CD14-positive monocyte (primary cell): ENCODE data around the gene CDK5. TPM values are rescaled to one million over a fixed set of nuclear protein-coding genes. Genes with fewer than 3 reads are reported as not detected.

ENCODE experiments used
- DNase-seq, 3 donors: peaks; one replicate each; pipeline ENCODE4 v3.0.0-alpha.2; 2011 to 2022
- H2AFZ ChIP-seq: 2 replicates; pipeline ENCODE4 v1.6.0; 2012; ENCODE audit warnings: mild to moderate bottlenecking, low read depth, low read length, inconsistent platforms; ENCODE audit not compliant: insufficient read depth, poor library complexity, severe bottlenecking
- H3K27ac ChIP-seq, 2 donors: 1 replicate in 1 of 2; 2 replicates in 1 of 2; pipeline ENCODE4 v1.5.1; 2012 to 2013; ENCODE audit warnings: low read length in 2 of 2, control low read depth in 1 of 2, inconsistent platforms in 1 of 2, low read depth in 1 of 2, mild to moderate bottlenecking in 1 of 2
- H3K27me3 ChIP-seq, 2 donors: one replicate each; pipeline versions ENCODE4 v1.6.0 to v1.6.1; 2011 to 2013; ENCODE audit warnings: low read length in 2 of 2; ENCODE audit not compliant: control insufficient read depth in 2 of 2, insufficient read depth in 2 of 2
- H3K36me3 ChIP-seq, 2 donors: replicated peaks in 1 of 2; 1 replicate in 1 of 2; 2 replicates in 1 of 2; pipeline versions ENCODE4 v1.5.1 to v1.6.1; 2012 to 2013; ENCODE audit warnings: low read length in 2 of 2, control low read depth in 1 of 2, inconsistent platforms in 1 of 2, mild to moderate bottlenecking in 1 of 2; ENCODE audit not compliant: insufficient read depth in 2 of 2, control insufficient read depth in 1 of 2
- H3K4me1 ChIP-seq, 2 donors: 1 replicate in 1 of 2; 2 replicates in 1 of 2; pipeline versions ENCODE4 v1.5.1 to v1.6.1; 2012 to 2013; ENCODE audit warnings: low read length in 2 of 2, control low read depth in 1 of 2, inconsistent platforms in 1 of 2, mild to moderate bottlenecking in 1 of 2, moderate library complexity in 1 of 2; ENCODE audit not compliant: insufficient read depth in 2 of 2, control insufficient read depth in 1 of 2
- H3K4me2 ChIP-seq: replicated peaks from 2 replicates; pipeline ENCODE3; 2012; ENCODE audit warnings: low read length, moderate library complexity, mild to moderate bottlenecking; ENCODE audit not compliant: poor library complexity, severe bottlenecking; ENCODE audit errors: extremely low read depth
- H3K4me3 ChIP-seq, 3 experiments: fragments of 200-600 bp in 1 of 3; sonication (generic) in 1 of 3; replicated peaks in 1 of 3; 1 replicate in 2 of 3; 2 replicates in 1 of 3; pipeline ENCODE4 v1.5.1; 2011 to 2013; ENCODE audit warnings: low read length in 3 of 3, mild to moderate bottlenecking in 3 of 3, control low read depth in 2 of 3, low read depth in 2 of 3, inconsistent platforms in 1 of 3, moderate library complexity in 1 of 3
- H3K79me2 ChIP-seq: 2 replicates; pipeline ENCODE4 v1.6.0; 2012; ENCODE audit warnings: mild to moderate bottlenecking, control low read depth, inconsistent platforms, low read length, moderate library complexity; ENCODE audit not compliant: insufficient read depth
- H3K9ac ChIP-seq: 2 replicates; pipeline ENCODE4 v1.6.0; 2017; ENCODE audit warnings: low read length, mild to moderate bottlenecking; ENCODE audit not compliant: insufficient read depth, poor library complexity, severe bottlenecking
- H3K9me3 ChIP-seq, 2 donors: replicated peaks in 1 of 2; 1 replicate in 1 of 2; 2 replicates in 1 of 2; pipeline versions ENCODE4 v1.5.1 to v1.6.1; 2012 to 2013; ENCODE audit warnings: low read length in 2 of 2, control low read depth in 1 of 2; ENCODE audit not compliant: control insufficient read depth in 1 of 2, insufficient read depth in 1 of 2
- H4K20me1 ChIP-seq: 2 replicates; pipeline ENCODE4 v1.6.0; 2012; ENCODE audit warnings: mild to moderate bottlenecking, low read length, control low read depth, moderate library complexity; ENCODE audit not compliant: insufficient read depth
- H3K27ac Mint-ChIP-seq, 7 donors: one replicate each; pipeline ENCODE4 v1.8.0; 2020; ENCODE audit warnings: mild to moderate bottlenecking in 7 of 7, mixed read lengths in 7 of 7, moderate library complexity in 6 of 7, inconsistent platforms in 2 of 7
- H3K27me3 Mint-ChIP-seq, 3 donors: one replicate each; pipeline ENCODE4 v1.8.0; 2021 to 2022; ENCODE audit warnings: low read depth in 3 of 3, mild to moderate bottlenecking in 3 of 3, mixed read lengths in 3 of 3, moderate library complexity in 3 of 3, inconsistent platforms in 1 of 3
- H3K36me3 Mint-ChIP-seq, 2 donors: one replicate each; pipeline ENCODE4 v1.8.0; 2020; ENCODE audit warnings: mixed read lengths in 2 of 2, inconsistent platforms in 1 of 2, mild to moderate bottlenecking in 1 of 2
- H3K4me1 Mint-ChIP-seq: one replicate; pipeline ENCODE4 v1.8.0; 2020; ENCODE audit warnings: mild to moderate bottlenecking, mixed read lengths
- H3K4me3 Mint-ChIP-seq, 2 donors: one replicate each; pipeline ENCODE4 v1.8.0; 2020; ENCODE audit warnings: mild to moderate bottlenecking in 2 of 2, mixed read lengths in 2 of 2, moderate library complexity in 1 of 2
- H3K9me3 Mint-ChIP-seq, 7 donors: one replicate each; pipeline ENCODE4 v1.8.0; 2020 to 2022; ENCODE audit warnings: mixed read lengths in 7 of 7, mild to moderate bottlenecking in 6 of 7, moderate library complexity in 6 of 7, inconsistent platforms in 2 of 7
- WGBS: methylation state at CpG from one replicate; pipeline ENCODE4 v1.1.5; 2013; ENCODE audit warnings: missing lambda C conversion rate; ENCODE audit not compliant: insufficient coverage; 5-methylcytosine and 5-hydroxymethylcytosine counted together
- intact Hi-C, 2 donors: fragments of 100-400 bp; cut with micrococcal nuclease; formaldehyde crosslinking; loops; one replicate each; pipeline versions ENCODE4 v1.15.0 to v1.15.1; 2023
- polyA plus RNA-seq, 3 donors: library from polyadenylated mRNA; depleted of rRNA in 1 of 3; unstranded in 2 of 3; stranded (reverse) in 1 of 3; fragments of 300-500 nt in 2 of 3; fragments of >200 nt in 1 of 3; fragmentation: Illumina TruSeq in 2 of 3; gene quantifications; 1 replicate in 2 of 3; 2 replicates in 1 of 3; pipeline ENCODE4 v1.2.3, GENCODE V29; 2012 to 2021
- TF ChIP-seq, protein P1 (sequence below): fragments of 200-600 bp; IDR thresholded peaks from one replicate; pipeline ENCODE4 v1.8.0; 2022; ENCODE audit warnings: antibody characterized with exemption, mild to moderate bottlenecking

Gene CDK5
- polyA plus RNA-seq, 3 donors: 14.9 to 31.2 (median 24.9) TPM

DNA sequence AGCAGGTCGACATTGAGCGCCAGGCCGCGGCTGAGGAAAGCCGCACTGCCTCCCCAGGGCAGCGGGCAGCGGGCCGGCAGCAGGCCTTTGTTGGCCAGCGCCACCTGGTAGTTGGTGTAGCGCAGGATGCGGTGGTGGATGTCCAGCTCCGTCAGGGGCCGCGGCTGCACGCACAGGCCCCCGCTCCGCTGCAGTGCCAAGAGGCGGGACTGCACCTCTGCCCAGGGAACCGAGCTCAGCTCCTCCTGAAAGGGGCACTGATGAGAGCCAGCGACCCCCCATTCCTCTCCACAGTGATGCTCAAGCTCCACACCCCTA lies 38.6 kb downstream of the CDK5 start:
- H2AFZ ChIP-seq: peak overlapping the region; percentile 35
- peaks cover 3 to 4% of the 10 kb centered on the region in 2 donors for H3K36me3 Mint-ChIP-seq
- no peak overlapping the region for H3K9ac ChIP-seq
- H3K4me3 Mint-ChIP-seq: peak overlapping the region in 1 of 2 donors; percentile 74
- H3K4me2 ChIP-seq: no peak overlapping the region
- DNase-seq: no peak
- no peaks in the 10 kb centered on the region for H3K79me2 ChIP-seq
- 10% methylated on average over 19 of the region's 20 CpGs for WGBS
- peaks cover 55 to 84% (median 58%) of the 10 kb centered on the region in 3 donors for H3K27me3 Mint-ChIP-seq
- H4K20me1 ChIP-seq: no peaks in the 10 kb centered on the region
- peaks cover 23 to 47% of the 10 kb centered on the region in 2 donors for H3K27me3 ChIP-seq
- no peak overlapping the region for H3K27ac ChIP-seq
- H3K9me3 ChIP-seq: peaks cover 0 to 6% of the 10 kb centered on the region in 2 donors
- peaks cover 0 to 16% (median 3%) of the 10 kb centered on the region in 7 donors for H3K9me3 Mint-ChIP-seq
- no peak overlapping the region for H3K4me3 ChIP-seq
- H3K4me1 Mint-ChIP-seq: peaks cover 30% of the 10 kb centered on the region
- H3K27ac Mint-ChIP-seq: no peak overlapping the region
- H3K4me1 ChIP-seq: peaks cover 20 to 32% of the 10 kb centered on the region in 2 donors
- TF ChIP-seq, protein P1, sequence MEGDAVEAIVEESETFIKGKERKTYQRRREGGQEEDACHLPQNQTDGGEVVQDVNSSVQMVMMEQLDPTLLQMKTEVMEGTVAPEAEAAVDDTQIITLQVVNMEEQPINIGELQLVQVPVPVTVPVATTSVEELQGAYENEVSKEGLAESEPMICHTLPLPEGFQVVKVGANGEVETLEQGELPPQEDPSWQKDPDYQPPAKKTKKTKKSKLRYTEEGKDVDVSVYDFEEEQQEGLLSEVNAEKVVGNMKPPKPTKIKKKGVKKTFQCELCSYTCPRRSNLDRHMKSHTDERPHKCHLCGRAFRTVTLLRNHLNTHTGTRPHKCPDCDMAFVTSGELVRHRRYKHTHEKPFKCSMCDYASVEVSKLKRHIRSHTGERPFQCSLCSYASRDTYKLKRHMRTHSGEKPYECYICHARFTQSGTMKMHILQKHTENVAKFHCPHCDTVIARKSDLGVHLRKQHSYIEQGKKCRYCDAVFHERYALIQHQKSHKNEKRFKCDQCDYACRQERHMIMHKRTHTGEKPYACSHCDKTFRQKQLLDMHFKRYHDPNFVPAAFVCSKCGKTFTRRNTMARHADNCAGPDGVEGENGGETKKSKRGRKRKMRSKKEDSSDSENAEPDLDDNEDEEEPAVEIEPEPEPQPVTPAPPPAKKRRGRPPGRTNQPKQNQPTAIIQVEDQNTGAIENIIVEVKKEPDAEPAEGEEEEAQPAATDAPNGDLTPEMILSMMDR: no peak
- H3K36me3 ChIP-seq: no peaks in the 10 kb centered on the region
- intact Hi-C loops: loop anchor here in 1 of 2 donors (5.0 kb wide), 1 partner anchor 93 kb away; no protein-coding TSS in a partner anchor

DNA sequence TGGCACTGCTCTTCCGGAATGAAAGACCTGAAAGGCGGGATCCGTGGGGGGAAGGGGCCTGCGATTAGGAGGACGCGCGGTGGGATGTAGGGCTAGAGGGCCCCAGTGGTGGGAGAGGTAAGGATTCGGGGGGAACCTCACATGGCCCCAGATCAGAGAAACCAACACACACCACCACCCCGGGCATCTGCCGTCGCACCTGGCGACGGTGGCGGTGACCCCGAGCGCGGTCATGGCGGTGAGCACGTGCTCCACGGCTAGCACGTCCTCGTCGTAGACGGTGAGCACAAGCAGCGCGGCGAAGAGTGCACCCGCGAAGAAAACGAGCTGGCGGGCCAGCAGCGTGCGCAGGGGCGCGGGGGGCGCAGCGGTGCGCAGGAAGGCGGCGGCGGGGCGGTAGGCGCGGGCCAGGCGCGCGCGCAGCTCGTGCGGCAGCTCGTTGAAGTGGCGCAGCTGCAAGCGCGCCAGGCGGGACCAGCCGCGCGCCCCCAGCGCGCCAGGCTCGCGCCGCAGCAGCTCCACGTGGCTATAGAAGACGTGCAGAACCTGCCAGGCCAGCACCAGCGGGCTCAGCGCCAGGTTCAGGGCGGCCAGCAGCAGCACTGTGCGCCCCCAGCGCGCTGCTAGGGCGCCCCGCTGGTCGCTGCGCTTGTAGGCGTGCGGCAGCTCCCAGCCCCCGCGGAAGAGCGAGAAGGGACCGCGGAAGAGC lies 39.1 kb downstream of the CDK5 start:
- Histone ChIP-seq H2AFZ (peak overlapping the region; percentile 35), H3K9me3 (peaks cover 0 to 6% of the 10 kb centered on the region in 2 donors), H3K4me1 (peaks cover 25 to 38% of the 10 kb centered on the region in 2 donors), H3K36me3 (no peaks in the 10 kb centered on the region), H3K4me3 (peak overlapping the region in 1 of 3 experiments; percentile 51), H3K4me2 (peak overlapping the region; percentile 51), H3K27ac (no peak overlapping the region), H3K27me3 (peaks cover 23 to 50% of the 10 kb centered on the region in 2 donors), H3K79me2 (no peaks in the 10 kb centered on the region), H3K9ac (no peak overlapping the region), H4K20me1 (no peaks in the 10 kb centered on the region)
- Mint-ChIP-seq H3K9me3 (peaks cover 0 to 16% (median 3%) of the 10 kb centered on the region in 7 donors), H3K4me1 (peaks cover 35% of the 10 kb centered on the region), H3K27ac (peak overlapping the region in 2 of 7 donors; percentile 58 to 70), H3K27me3 (peaks cover 57 to 86% (median 63%) of the 10 kb centered on the region in 3 donors), H3K36me3 (peaks cover 3 to 4% of the 10 kb centered on the region in 2 donors), H3K4me3 (peak overlapping the region; percentile 56 to 88)
- DNase-seq: no peak
- intact Hi-C loops: loop anchor here in 1 of 2 donors (5.0 kb wide), 1 partner anchor 94 kb away; no protein-coding TSS in a partner anchor
- 2% methylated on average over 77 of the region's 82 CpGs for WGBS
- TF ChIP-seq, protein P1: peak; percentile 43
